GM12872 (cell line): Measurements from ENCODE around the gene CPSF4L.
A peak's percentile ranks its signal among the peaks of the same experiment; 100 is the strongest.

Source experiments
- CTCF ChIP-seq: IDR thresholded peaks from 3 replicates; pipeline ENCODE4 v1.5.1; 2011; ENCODE audit warnings: low read depth, mild to moderate bottlenecking, low read length, moderate library complexity; ENCODE audit not compliant: insufficient read depth

CPSF4L gene

GRCh38 chr17:73214008-73214407 is 47.7 kb downstream of the CPSF4L start:
- no peak for TF ChIP-seq CTCF

- TF ChIP-seq CTCF, result no peak
Measured at GRCh38 chr17:73211745-73212144, 49.9 kb downstream of the CPSF4L start.

- peak; percentile 28; the same call in 1 of the 3 replicates for TF ChIP-seq CTCF
Measured at GRCh38 chr17:73210002-73210678, 51.5 kb downstream of the CPSF4L start.

GRCh38 chr17:73209436-73209835 is 52.2 kb downstream of the CPSF4L start:
- TF ChIP-seq CTCF, result no peak

GRCh38 chr17:73208139-73208827 is 53.4 kb downstream of the CPSF4L start:
- TF ChIP-seq CTCF, result no peak

- no peak for TF ChIP-seq CTCF
Measured at GRCh38 chr17:73205459-73205961, 56.2 kb downstream of the CPSF4L start.

- no peak for TF ChIP-seq CTCF
Measured at GRCh38 chr17:73203788-73204479, 57.7 kb downstream of the CPSF4L start.
